DND-41 (cell line): ENCODE measurements around the gene PHKB.
"Not testable (repeated sequence)": the region's sequence is repeated elsewhere in the genome, so short reads cannot be mapped to it uniquely, and the experiment has no call there.

ENCODE experiments used
- ATAC-seq: fragments of 200-7000 bp; cut with Tn5 transposase; 3 replicates; pipeline ENCODE4 v1.9.1; 2021; ENCODE audit warnings: low read depth; ENCODE audit not compliant: insufficient read depth
- DNase-seq: peaks from one replicate; pipeline ENCODE4 v3.0.0-alpha.2; 2020
- H2AFZ ChIP-seq: 2 replicates; pipeline ENCODE4 v1.6.0; 2012; ENCODE audit warnings: low read depth, low read length
- H3K27ac ChIP-seq: 2 replicates; pipeline ENCODE4 v1.5.1; 2012; ENCODE audit warnings: low read length, inconsistent platforms
- H3K27me3 ChIP-seq: fragments of 200-600 bp; sonication (generic); 2 replicates; pipeline ENCODE4 v1.6.0; 2012; ENCODE audit warnings: low read length, mild to moderate bottlenecking, inconsistent platforms; ENCODE audit not compliant: insufficient read depth, poor library complexity
- H3K36me3 ChIP-seq: 2 replicates; pipeline ENCODE4 v1.5.1; 2012; ENCODE audit warnings: low read length, inconsistent platforms; ENCODE audit not compliant: insufficient read depth
- H3K4me1 ChIP-seq: 2 replicates; pipeline ENCODE4 v1.5.1; 2012; ENCODE audit warnings: mild to moderate bottlenecking, low read length; ENCODE audit not compliant: insufficient read depth
- H3K4me2 ChIP-seq: 2 replicates; pipeline ENCODE4 v1.6.0; 2012; ENCODE audit warnings: mild to moderate bottlenecking, moderate library complexity, low read length, inconsistent platforms; ENCODE audit not compliant: insufficient read depth
- H3K4me3 ChIP-seq, 2 experiments: fragments of 200-600 bp in 1 of 2; shearing (Covaris generic) in 1 of 2; 2 replicates each; pipeline ENCODE4 v1.5.1; 2012 to 2016; ENCODE audit warnings: inconsistent platforms in 2 of 2, low read length in 2 of 2, mild to moderate bottlenecking in 2 of 2, low read depth in 1 of 2, moderate library complexity in 1 of 2
- H3K79me2 ChIP-seq: 2 replicates; pipeline ENCODE4 v1.6.0; 2012; ENCODE audit warnings: low read length, inconsistent platforms; ENCODE audit not compliant: insufficient read depth
- H3K9ac ChIP-seq: 2 replicates; pipeline ENCODE4 v1.6.0; 2012; ENCODE audit warnings: low read depth, mild to moderate bottlenecking, inconsistent platforms, low read length, moderate library complexity
- H3K9me3 ChIP-seq: 2 replicates; pipeline ENCODE4 v1.5.1; 2012; ENCODE audit warnings: low read length, moderate library complexity, mild to moderate bottlenecking, inconsistent platforms; ENCODE audit not compliant: insufficient read depth, severe bottlenecking
- H4K20me1 ChIP-seq: 2 replicates; pipeline ENCODE4 v1.6.0; 2012; ENCODE audit warnings: low read length; ENCODE audit not compliant: insufficient read depth
- EZH2 ChIP-seq: IDR thresholded peaks from 3 replicates; pipeline ENCODE4 v1.6.1; 2012; ENCODE audit warnings: borderline replicate concordance, low read depth, mild to moderate bottlenecking, moderate library complexity, low read length, inconsistent platforms; ENCODE audit not compliant: severe bottlenecking
- TF ChIP-seq, protein P1 (sequence below): IDR thresholded peaks from 2 replicates; pipeline ENCODE4 v1.5.1; 2012; ENCODE audit warnings: borderline replicate concordance, low read length, moderate library complexity, mild to moderate bottlenecking; ENCODE audit not compliant: poor library complexity, severe bottlenecking; ENCODE audit errors: extremely low read depth

Gene PHKB

GRCh38 chr16:47541135-47541534 is 80.0 kb downstream of the PHKB start:
- Histone ChIP-seq H3K9me3 (peaks cover 18% of the 10 kb centered on the region), H3K36me3 (peaks cover 13% of the 10 kb centered on the region; the same call in 1 of the 2 replicates)
- DNase-seq, H3K27ac ChIP-seq, H3K79me2 ChIP-seq, H4K20me1 ChIP-seq, H3K4me2 ChIP-seq, H3K27me3 ChIP-seq, H3K9ac ChIP-seq, H3K4me3 ChIP-seq, H3K4me1 ChIP-seq, ATAC-seq, H2AFZ ChIP-seq: not testable (repeated sequence)

GRCh38 chr16:47544255-47544654 is 83.1 kb downstream of the PHKB start:
- H3K27me3 ChIP-seq, H3K4me2 ChIP-seq, ATAC-seq, H3K4me3 ChIP-seq, H2AFZ ChIP-seq, DNase-seq, H3K4me1 ChIP-seq, H3K79me2 ChIP-seq, H3K9ac ChIP-seq, H4K20me1 ChIP-seq, H3K27ac ChIP-seq: not testable (repeated sequence)
- Histone ChIP-seq H3K9me3 (peaks cover 23% of the 10 kb centered on the region), H3K36me3 (peaks cover 35% of the 10 kb centered on the region)

DNA sequence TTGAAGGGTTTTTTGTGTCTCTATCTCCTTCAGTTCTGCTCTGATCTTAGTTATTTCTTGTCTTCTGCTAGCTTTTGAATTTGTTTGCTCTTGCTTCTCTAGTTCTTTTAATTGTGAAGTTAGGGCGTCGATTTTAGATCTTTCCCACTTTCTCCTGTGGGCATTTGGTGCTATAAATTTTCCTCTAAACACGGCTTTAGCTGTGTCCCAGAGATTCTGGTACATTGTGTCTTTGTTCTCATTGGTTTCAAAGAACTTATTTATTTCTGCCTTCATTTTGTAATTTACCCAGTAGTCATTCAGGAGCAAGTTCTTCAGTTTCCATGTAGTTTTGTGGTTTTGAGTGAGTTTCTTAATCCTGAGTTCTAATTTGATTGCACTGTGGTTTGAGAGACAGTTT is 90.1 kb downstream of the PHKB start:
- H3K4me2 ChIP-seq: not testable (repeated sequence)

GRCh38 chr16:47551767-47552166 is 90.6 kb downstream of the PHKB start:
- not testable (repeated sequence) for H3K27ac ChIP-seq, H2AFZ ChIP-seq, H3K79me2 ChIP-seq, H3K9ac ChIP-seq, H3K9me3 ChIP-seq, H3K4me2 ChIP-seq, H3K27me3 ChIP-seq, H4K20me1 ChIP-seq, H3K4me3 ChIP-seq, ATAC-seq, DNase-seq, H3K4me1 ChIP-seq
- H3K36me3 ChIP-seq: peaks cover 56% of the 10 kb centered on the region

More for the DNA sequence above, 90.1 kb downstream of the PHKB start:
- Histone ChIP-seq H3K9me3 (peaks cover 15% of the 10 kb centered on the region), H3K36me3 (peaks cover 62% of the 10 kb centered on the region)
- H3K79me2 ChIP-seq, H3K9ac ChIP-seq, H3K27me3 ChIP-seq, H3K4me1 ChIP-seq, ATAC-seq, H3K4me3 ChIP-seq, H2AFZ ChIP-seq, H4K20me1 ChIP-seq, DNase-seq, H3K27ac ChIP-seq: not testable (repeated sequence)

- no peak overlapping the region for H2AFZ ChIP-seq
- no peak overlapping the region for H3K4me3 ChIP-seq
- H4K20me1 ChIP-seq: no peaks in the 10 kb centered on the region
- H3K4me1 ChIP-seq: no peaks in the 10 kb centered on the region
- peaks cover 38% of the 10 kb centered on the region for H3K36me3 ChIP-seq
- no peaks in the 10 kb centered on the region for H3K79me2 ChIP-seq
- ATAC-seq: no peak
- H3K4me2 ChIP-seq: no peak overlapping the region
- no peak for DNase-seq
- no peak overlapping the region for H3K9ac ChIP-seq
- TF ChIP-seq, protein P1, sequence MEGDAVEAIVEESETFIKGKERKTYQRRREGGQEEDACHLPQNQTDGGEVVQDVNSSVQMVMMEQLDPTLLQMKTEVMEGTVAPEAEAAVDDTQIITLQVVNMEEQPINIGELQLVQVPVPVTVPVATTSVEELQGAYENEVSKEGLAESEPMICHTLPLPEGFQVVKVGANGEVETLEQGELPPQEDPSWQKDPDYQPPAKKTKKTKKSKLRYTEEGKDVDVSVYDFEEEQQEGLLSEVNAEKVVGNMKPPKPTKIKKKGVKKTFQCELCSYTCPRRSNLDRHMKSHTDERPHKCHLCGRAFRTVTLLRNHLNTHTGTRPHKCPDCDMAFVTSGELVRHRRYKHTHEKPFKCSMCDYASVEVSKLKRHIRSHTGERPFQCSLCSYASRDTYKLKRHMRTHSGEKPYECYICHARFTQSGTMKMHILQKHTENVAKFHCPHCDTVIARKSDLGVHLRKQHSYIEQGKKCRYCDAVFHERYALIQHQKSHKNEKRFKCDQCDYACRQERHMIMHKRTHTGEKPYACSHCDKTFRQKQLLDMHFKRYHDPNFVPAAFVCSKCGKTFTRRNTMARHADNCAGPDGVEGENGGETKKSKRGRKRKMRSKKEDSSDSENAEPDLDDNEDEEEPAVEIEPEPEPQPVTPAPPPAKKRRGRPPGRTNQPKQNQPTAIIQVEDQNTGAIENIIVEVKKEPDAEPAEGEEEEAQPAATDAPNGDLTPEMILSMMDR: no peak
- no peak for TF ChIP-seq EZH2
- no peak overlapping the region for H3K27ac ChIP-seq
- peaks cover 7% of the 10 kb centered on the region for H3K9me3 ChIP-seq
- no peaks in the 10 kb centered on the region for H3K27me3 ChIP-seq
Observed at GRCh38 chr16:47553853-47554564, 92.9 kb downstream of the PHKB start.

DNA sequence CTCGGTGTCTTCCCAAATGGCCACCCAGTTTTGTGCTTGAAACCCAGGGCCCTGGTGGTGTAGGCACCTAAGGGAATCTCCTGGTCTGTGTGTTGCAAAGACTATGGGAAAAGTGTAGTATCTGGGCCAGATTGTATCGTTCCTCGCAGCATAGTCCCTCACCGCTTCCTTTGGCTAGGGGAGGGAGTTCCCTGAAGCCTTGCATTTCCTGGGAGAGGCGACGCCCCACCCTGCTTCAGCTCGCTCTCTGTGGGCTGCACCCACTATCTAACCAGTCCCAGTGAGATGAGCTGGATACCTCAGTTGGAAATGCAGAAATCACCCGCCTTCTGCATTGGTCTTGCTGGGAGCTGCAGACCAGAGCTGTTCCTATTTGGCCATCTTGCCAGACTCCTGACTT is 93.5 kb downstream of the PHKB start:
- not testable (repeated sequence) for H3K79me2 ChIP-seq, DNase-seq, H3K27me3 ChIP-seq, H4K20me1 ChIP-seq, H3K4me1 ChIP-seq, H3K4me2 ChIP-seq, H2AFZ ChIP-seq, H3K27ac ChIP-seq, H3K9ac ChIP-seq, ATAC-seq, H3K4me3 ChIP-seq, H3K9me3 ChIP-seq
- H3K36me3 ChIP-seq: peaks cover 33% of the 10 kb centered on the region
